GM21717 (cell line): Measurements from ENCODE around the gene STK39.
"Not testable (repeated sequence)": the region's sequence is repeated elsewhere in the genome, so short reads cannot be mapped to it uniquely, and the experiment has no call there.

Experiments
- ATAC-seq: cut with Tn5 transposase; IDR thresholded peaks from one replicate; pipeline ENCODE4 v1.9.1; 2021; ENCODE audit warnings: mild to moderate bottlenecking, moderate library complexity; ENCODE audit not compliant: unreplicated experiment

STK39 gene

GRCh38 chr2:168140892-168141291 lies 106.5 kb downstream of the STK39 start:
- ATAC-seq: no peak

- ATAC-seq: no peak
These were observed 107.5 kb downstream of the STK39 start for GRCh38 chr2:168139852-168140251.

GRCh38 chr2:168138901-168139300 lies 108.5 kb downstream of the STK39 start:
- ATAC-seq: no peak

- ATAC-seq: no peak
These were observed 109.0 kb downstream of the STK39 start for GRCh38 chr2:168138374-168138773.

- ATAC-seq: no peak
These were observed 109.8 kb downstream of the STK39 start for GRCh38 chr2:168137510-168138180.

- ATAC-seq: peak; percentile 62
These were observed 110.9 kb downstream of the STK39 start for GRCh38 chr2:168136392-168136977.

GRCh38 chr2:168135630-168136029 lies 111.8 kb downstream of the STK39 start:
- no peak for ATAC-seq

GRCh38 chr2:168135121-168135520 lies 112.3 kb downstream of the STK39 start:
- ATAC-seq: no peak

GRCh38 chr2:168134485-168134884 lies 112.9 kb downstream of the STK39 start:
- ATAC-seq: no peak

GRCh38 chr2:168132389-168132788 lies 115.0 kb downstream of the STK39 start:
- ATAC-seq: no peak

GRCh38 chr2:168130346-168130745 lies 117.0 kb downstream of the STK39 start:
- ATAC-seq: no peak

- no peak for ATAC-seq
These were observed 120.0 kb downstream of the STK39 start for GRCh38 chr2:168127371-168127770.

GRCh38 chr2:168122210-168122609 lies 125.2 kb downstream of the STK39 start:
- ATAC-seq: not testable (repeated sequence)

- no peak for ATAC-seq
These were observed 126.7 kb downstream of the STK39 start for GRCh38 chr2:168120730-168121129.

- ATAC-seq: no peak
These were observed 127.1 kb downstream of the STK39 start for GRCh38 chr2:168120310-168120709.

GRCh38 chr2:168119515-168120141 lies 127.8 kb downstream of the STK39 start:
- ATAC-seq: peak; percentile 68

- peak; percentile 58 for ATAC-seq
These were observed 128.5 kb downstream of the STK39 start for GRCh38 chr2:168118733-168119514.

GRCh38 chr2:168116448-168116847 lies 130.9 kb downstream of the STK39 start:
- no peak for ATAC-seq

GRCh38 chr2:168114619-168115018 lies 132.8 kb downstream of the STK39 start:
- ATAC-seq: no peak

GRCh38 chr2:168114040-168114439 lies 133.4 kb downstream of the STK39 start:
- ATAC-seq: no peak

GRCh38 chr2:168107322-168107721 lies 140.1 kb downstream of the STK39 start:
- no peak for ATAC-seq
